PC-3 (cell line): ENCODE measurements around the gene ACTR6. TPM values are rescaled to one million over a fixed set of nuclear protein-coding genes. Genes with fewer than 3 reads are reported as not detected.

Experiments
- ATAC-seq: fragments of 200-7000 bp; cut with Tn5 transposase; 2 replicates; pipeline ENCODE4 v1.9.1; 2020; ENCODE audit warnings: mild to moderate bottlenecking, moderate library complexity
- BruUV-seq: library from RNA; stranded (reverse); fragments of 400-500 nt; replicated peaks from 2 replicates; lab custom pipeline; 2021; lab: Mats Ljungman, UMichigan
- CTCF ChIA-PET: fragments of 300-600 bp; sonication (Branson Sonifier 250); formaldehyde crosslinking; loops from one replicate; lab custom pipeline; 2022; ENCODE audit warnings: antibody characterized with exemption; lab: Charles Lee
- POLR2A ChIA-PET: fragments of 300-600 bp; sonication (Branson Sonifier 250); formaldehyde crosslinking; loops from one replicate; lab custom pipeline; 2022; ENCODE audit warnings: antibody characterized with exemption; ENCODE audit not compliant: unreplicated experiment; lab: Charles Lee
- DNase-seq: peaks from one replicate; pipeline ENCODE4 v3.0.0-alpha.2; 2015
- H2AFZ ChIP-seq: fragments of 300-600 bp; sonication (generic); 2 replicates; pipeline ENCODE4 v1.6.0; 2016; ENCODE audit warnings: antibody characterized with exemption, low read length
- H3F3A ChIP-seq: fragments of 300-600 bp; sonication (generic); one replicate; pipeline ENCODE4 v1.6.0; 2017; ENCODE audit warnings: antibody characterized with exemption, low read length, control low read depth, mild to moderate bottlenecking; ENCODE audit not compliant: unreplicated experiment
- H3K27ac ChIP-seq: fragments of 300-600 bp; sonication (generic); 2 replicates; pipeline ENCODE4 v1.5.1; 2016; ENCODE audit warnings: mild to moderate bottlenecking, low read length
- H3K27me3 ChIP-seq: fragments of 300-600 bp; sonication (generic); 2 replicates; pipeline ENCODE4 v1.6.1; 2016; ENCODE audit warnings: low read length, mixed read lengths
- H3K36me3 ChIP-seq: fragments of 300-600 bp; sonication (generic); 2 replicates; pipeline ENCODE4 v1.6.1; 2016; ENCODE audit warnings: low read depth, mixed run types, low read length, mixed read lengths
- H3K4me1 ChIP-seq: fragments of 300-600 bp; sonication (generic); 2 replicates; pipeline ENCODE4 v1.5.1; 2016; ENCODE audit warnings: low read length; ENCODE audit not compliant: insufficient read depth
- H3K4me2 ChIP-seq: fragments of 300-600 bp; sonication (generic); 2 replicates; pipeline ENCODE4 v1.6.0; 2016; ENCODE audit warnings: low read length
- H3K4me3 ChIP-seq: fragments of 300-600 bp; sonication (generic); 2 replicates; pipeline ENCODE4 v1.5.1; 2016; ENCODE audit warnings: mild to moderate bottlenecking, low read length, mixed read lengths
- H3K79me2 ChIP-seq: fragments of 300-600 bp; sonication (generic); 2 replicates; pipeline ENCODE4 v1.6.1; 2017; ENCODE audit warnings: low read length, mixed read lengths
- H3K9ac ChIP-seq: fragments of 300-600 bp; sonication (generic); 2 replicates; pipeline ENCODE4 v1.6.0; 2016; ENCODE audit warnings: mild to moderate bottlenecking, low read length
- H3K9me2 ChIP-seq: fragments of 300-600 bp; sonication (generic); replicated peaks from 2 replicates; pipeline ENCODE4 v1.6.1; 2016; ENCODE audit warnings: mixed run types, low read length, mixed read lengths
- H3K9me3 ChIP-seq: fragments of 300-600 bp; sonication (generic); 2 replicates; pipeline ENCODE4 v1.6.1; 2016; ENCODE audit warnings: low read length, mixed read lengths
- H4K20me1 ChIP-seq: fragments of 300-600 bp; sonication (generic); 2 replicates; pipeline ENCODE4 v1.6.1; 2016; ENCODE audit warnings: low read length, mixed read lengths
- CTCF ChIP-seq: fragments of 300-600 bp; sonication (generic); conservative IDR thresholded peaks from 2 replicates; pipeline ENCODE4 v1.5.1; 2017; ENCODE audit warnings: antibody characterized with exemption, low read depth, mild to moderate bottlenecking, low read length
- EZH2 ChIP-seq: fragments of 300-600 bp; sonication (generic); IDR thresholded peaks from one replicate; pipeline ENCODE4 v1.6.1; 2017; ENCODE audit warnings: antibody characterized with exemption, mild to moderate bottlenecking, low read length; ENCODE audit not compliant: unreplicated experiment
- EZH2phosphoT487 ChIP-seq: fragments of 300-600 bp; sonication (generic); IDR thresholded peaks from 2 replicates; pipeline ENCODE4 v1.6.1; 2018; ENCODE audit warnings: mild to moderate bottlenecking, antibody characterized with exemption, low read length, borderline replicate concordance
- intact Hi-C: fragments of 100-400 bp; cut with micrococcal nuclease; formaldehyde crosslinking; loops from 2 replicates; pipeline ENCODE4 v1.9.0; 2023
- total RNA-seq: library from RNA; depleted of rRNA; stranded (reverse); fragments of >200 nt; gene quantifications from 2 replicates; pipeline ENCODE4 v1.2.3, GENCODE V29; 2014

The ACTR6 gene
- total RNA-seq, 1 experiment from 2014 or later = 21.2 TPM

DNA sequence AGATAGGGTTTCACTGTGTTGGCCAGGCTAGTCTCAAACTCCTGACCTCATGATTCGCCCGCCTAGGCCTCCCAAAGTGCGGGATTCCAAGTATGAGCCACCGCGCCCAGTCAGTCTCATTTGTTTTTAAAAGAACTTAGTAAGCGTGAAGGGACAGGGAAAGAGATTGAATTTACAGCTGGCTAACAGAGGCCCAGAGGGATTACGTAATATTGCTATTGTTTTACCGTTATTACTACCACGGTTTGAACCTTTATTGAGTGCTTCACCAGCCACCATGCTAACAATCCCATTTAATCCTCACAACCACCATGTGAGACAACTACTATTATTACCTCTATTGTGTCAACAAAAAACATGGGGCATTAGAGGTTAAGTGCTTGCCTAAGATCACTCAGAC is 31.3 kb upstream of the ACTR6 start:
- POLR2A ChIA-PET = interaction anchor here (0.7 kb wide), 1 partner anchor 61 kb away, joined by 6 read pairs; no protein-coding TSS in a partner anchor

DNA sequence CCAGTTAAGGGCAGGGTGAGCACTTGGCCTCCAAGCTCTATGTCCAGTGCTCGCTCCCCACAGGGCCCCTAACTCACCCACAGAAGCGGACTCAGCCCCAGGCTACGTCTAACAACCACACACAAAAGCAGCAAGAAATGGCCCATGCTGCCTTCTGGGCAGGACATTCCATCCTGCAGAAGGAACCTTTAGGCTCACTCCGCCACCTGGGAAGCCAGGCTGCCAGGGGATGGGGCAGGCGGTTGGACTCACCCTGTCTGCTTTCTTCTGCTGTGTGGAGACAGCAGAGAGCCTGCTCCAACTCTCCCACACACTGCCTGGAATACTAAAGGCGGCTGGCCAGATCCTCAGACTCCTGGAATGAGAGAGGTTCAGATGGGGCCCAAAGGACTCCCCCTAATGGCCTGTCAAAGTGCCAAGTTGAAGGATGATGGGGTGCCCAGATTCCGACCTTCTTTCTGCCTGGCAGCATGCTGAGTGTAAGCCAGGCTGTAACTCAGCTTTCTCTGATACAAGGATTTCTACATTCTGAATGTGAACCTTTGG is 30.2 kb upstream of the ACTR6 start:
- Histone ChIP-seq H3K36me3 (no peaks in the 10 kb centered on the region), H3K9me2 (no peaks in the 10 kb centered on the region), H3K79me2 (no peaks in the 10 kb centered on the region), H3K4me1 (no peaks in the 10 kb centered on the region), H3K27ac (no peak overlapping the region), H3F3A (no peaks in the 10 kb centered on the region), H3K4me2 (no peak overlapping the region), H2AFZ (no peak overlapping the region), H3K9ac (no peak overlapping the region), H4K20me1 (no peaks in the 10 kb centered on the region), H3K9me3 (no peaks in the 10 kb centered on the region), H3K4me3 (no peak overlapping the region), H3K27me3 (no peaks in the 10 kb centered on the region)
- ChIA-PET POLR2A (no interaction called here), CTCF (no interaction called here)
- no peak for DNase-seq
- no peak for TF ChIP-seq EZH2phosphoT487
- TF ChIP-seq CTCF = no peak
- no peak for TF ChIP-seq EZH2
- no peak for ATAC-seq
- no TSS peak for BruUV-seq
- intact Hi-C loops = no loop called here

More for the DNA sequence above, 31.3 kb upstream of the ACTR6 start:
- no peak for TF ChIP-seq CTCF
- no peak for TF ChIP-seq EZH2phosphoT487
- TF ChIP-seq EZH2 = no peak
- H4K20me1 ChIP-seq = no peaks in the 10 kb centered on the region
- H3K4me2 ChIP-seq = no peak overlapping the region
- H3K9me2 ChIP-seq = no peaks in the 10 kb centered on the region
- BruUV-seq = no TSS peak
- H3K36me3 ChIP-seq = no peaks in the 10 kb centered on the region
- H3F3A ChIP-seq = no peaks in the 10 kb centered on the region
- H3K27me3 ChIP-seq = no peaks in the 10 kb centered on the region
- DNase-seq = no peak
- intact Hi-C loops = no loop called here
- peaks cover 1% of the 10 kb centered on the region for H3K4me1 ChIP-seq
- ATAC-seq = no peak
- H2AFZ ChIP-seq = no peak overlapping the region
- H3K4me3 ChIP-seq = no peak overlapping the region
- H3K9ac ChIP-seq = no peak overlapping the region
- H3K79me2 ChIP-seq = no peaks in the 10 kb centered on the region
- no peak overlapping the region for H3K27ac ChIP-seq
- CTCF ChIA-PET = no interaction called here
- no peaks in the 10 kb centered on the region for H3K9me3 ChIP-seq

GRCh38 chr12:100171248-100171647 is 29.4 kb upstream of the ACTR6 start:
- TF ChIP-seq CTCF (no peak), EZH2phosphoT487 (no peak), EZH2 (no peak)
- Histone ChIP-seq H3K9ac (no peak overlapping the region), H3K36me3 (no peaks in the 10 kb centered on the region), H3K9me3 (no peaks in the 10 kb centered on the region), H3K27ac (no peak overlapping the region), H2AFZ (no peak overlapping the region), H3K4me1 (no peaks in the 10 kb centered on the region), H3K9me2 (no peaks in the 10 kb centered on the region), H3K4me3 (no peak overlapping the region), H3F3A (no peaks in the 10 kb centered on the region), H4K20me1 (no peaks in the 10 kb centered on the region), H3K4me2 (no peak overlapping the region), H3K27me3 (no peaks in the 10 kb centered on the region), H3K79me2 (no peaks in the 10 kb centered on the region)
- POLR2A ChIA-PET = no interaction called here
- no peak for DNase-seq
- intact Hi-C loops = no loop called here
- no peak for ATAC-seq
- CTCF ChIA-PET = no interaction called here
- no TSS peak for BruUV-seq
